HG03342 (cell line): ENCODE data around the gene FARS2.
"Not testable (repeated sequence)": the region's sequence is repeated elsewhere in the genome, so short reads cannot be mapped to it uniquely, and the experiment has no call there.

ENCODE experiments used
- ATAC-seq: cut with Tn5 transposase; IDR thresholded peaks from one replicate; pipeline ENCODE4 v1.9.1; 2021; ENCODE audit warnings: mild to moderate bottlenecking, moderate library complexity; ENCODE audit not compliant: unreplicated experiment

The FARS2 gene

DNA sequence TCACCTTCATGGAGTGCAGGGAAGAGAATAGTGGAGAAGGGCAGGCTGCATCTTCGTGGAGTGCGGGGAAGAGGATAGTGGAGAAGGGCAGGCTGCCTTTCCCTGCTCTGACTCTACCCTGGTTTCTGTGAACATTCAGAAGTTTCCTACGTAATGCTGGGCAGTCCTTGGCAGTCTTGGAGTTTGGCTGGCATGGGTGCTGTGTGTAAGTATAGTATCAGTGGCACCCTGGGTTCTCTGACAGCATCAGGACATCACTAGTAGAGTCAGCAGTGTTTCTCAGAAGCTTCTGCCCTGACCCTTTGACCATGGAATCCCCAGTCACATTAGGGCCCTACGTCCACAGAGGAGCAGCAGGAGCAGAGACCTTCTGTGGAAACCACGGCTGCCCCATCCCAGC lies 392.5 kb downstream of the FARS2 start:
- no peak for ATAC-seq

GRCh38 chr6:5656226-5656625 lies 394.9 kb downstream of the FARS2 start:
- no peak for ATAC-seq

DNA sequence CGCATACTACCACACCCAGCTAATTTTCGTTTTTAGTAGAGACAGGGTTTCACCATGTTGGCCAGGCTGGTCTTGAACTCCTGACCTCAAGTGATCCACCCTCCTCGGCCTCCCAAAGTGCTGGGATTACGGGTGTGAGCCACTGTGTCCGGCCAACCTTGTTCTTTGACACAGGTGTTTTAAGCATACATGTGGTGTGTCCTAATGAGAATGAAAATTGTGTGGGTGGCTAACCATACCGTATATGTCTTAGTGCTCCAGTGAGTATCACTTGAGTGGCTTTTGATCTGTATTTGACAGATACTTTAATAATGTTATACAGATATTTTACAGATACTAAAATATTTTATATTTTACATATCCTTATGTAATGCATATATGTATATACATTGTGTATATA lies 395.4 kb downstream of the FARS2 start:
- not testable (repeated sequence) for ATAC-seq

GRCh38 chr6:5657684-5658430 lies 396.5 kb downstream of the FARS2 start:
- ATAC-seq, result no peak

- ATAC-seq, result no peak
Measured at GRCh38 chr6:5659467-5659866, 398.2 kb downstream of the FARS2 start.

- ATAC-seq, result no peak
Measured at GRCh38 chr6:5660772-5661171, 399.5 kb downstream of the FARS2 start.

DNA sequence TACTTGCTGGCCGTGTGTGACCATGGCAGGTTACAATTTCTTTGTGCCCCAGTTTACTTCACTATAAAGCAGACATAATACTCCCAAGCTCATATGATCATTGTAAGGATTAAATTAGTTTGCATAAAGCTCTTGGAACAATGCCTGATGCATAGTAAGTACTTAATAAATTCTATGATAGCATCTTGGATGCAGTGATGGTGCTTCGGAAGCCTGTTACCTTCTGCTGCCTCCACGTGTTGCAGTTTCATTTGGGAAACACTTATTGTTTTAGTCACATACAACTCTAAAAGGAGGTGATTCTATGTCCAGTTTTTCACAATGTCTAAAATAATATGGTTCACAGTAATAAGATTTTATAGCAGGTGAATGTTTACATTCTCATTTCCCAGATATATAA lies 401.5 kb downstream of the FARS2 start:
- ATAC-seq, result no peak

GRCh38 chr6:5663259-5663658 lies 401.9 kb downstream of the FARS2 start:
- ATAC-seq, result no peak

DNA sequence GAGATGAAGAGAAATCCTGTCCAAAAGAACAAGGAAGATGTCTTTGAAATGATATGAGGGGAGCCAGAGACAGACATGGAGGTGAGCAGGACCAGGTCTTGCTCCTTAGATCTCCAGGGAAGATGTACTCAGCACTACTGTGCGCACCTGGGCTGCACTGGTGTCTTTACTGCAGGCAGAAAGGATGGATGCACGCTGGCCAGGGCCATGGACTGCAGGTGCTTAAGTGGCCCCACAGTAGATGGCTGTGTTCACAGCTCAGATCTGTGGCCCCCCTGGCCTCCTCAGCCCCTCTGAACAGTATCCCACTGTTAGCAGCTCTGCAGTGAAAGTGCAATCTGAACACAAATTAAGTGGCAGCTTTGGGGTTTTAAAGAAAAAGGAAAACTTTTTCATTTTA lies 402.4 kb downstream of the FARS2 start:
- ATAC-seq, result no peak

- ATAC-seq, result no peak
Measured at GRCh38 chr6:5664149-5664548, 402.8 kb downstream of the FARS2 start.

- no peak for ATAC-seq
Measured at GRCh38 chr6:5665173-5665572, 403.9 kb downstream of the FARS2 start.

DNA sequence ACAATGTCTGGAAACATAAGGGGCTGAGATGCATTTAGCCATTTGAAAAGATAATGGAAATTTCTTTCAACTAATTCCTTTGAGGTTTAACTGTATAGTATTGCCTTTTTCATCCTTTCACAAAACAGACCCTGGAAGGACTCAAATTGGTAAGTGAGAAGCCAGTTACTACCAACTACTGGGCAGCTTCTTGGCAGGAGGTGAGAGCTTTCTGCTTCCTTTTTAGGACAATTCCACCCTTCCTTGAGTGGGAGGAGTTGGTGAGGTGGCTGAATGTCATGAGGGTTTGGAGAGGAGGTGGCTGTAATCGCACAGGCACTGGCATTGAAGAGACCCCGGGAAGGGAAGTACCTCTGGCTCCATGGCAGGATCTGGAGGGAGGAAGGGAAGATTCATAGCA lies 404.4 kb downstream of the FARS2 start:
- no peak for ATAC-seq

- ATAC-seq, result no peak
Measured at GRCh38 chr6:5666695-5667094, 405.4 kb downstream of the FARS2 start.

- ATAC-seq, result no peak
Measured at GRCh38 chr6:5667737-5668136, 406.4 kb downstream of the FARS2 start.

DNA sequence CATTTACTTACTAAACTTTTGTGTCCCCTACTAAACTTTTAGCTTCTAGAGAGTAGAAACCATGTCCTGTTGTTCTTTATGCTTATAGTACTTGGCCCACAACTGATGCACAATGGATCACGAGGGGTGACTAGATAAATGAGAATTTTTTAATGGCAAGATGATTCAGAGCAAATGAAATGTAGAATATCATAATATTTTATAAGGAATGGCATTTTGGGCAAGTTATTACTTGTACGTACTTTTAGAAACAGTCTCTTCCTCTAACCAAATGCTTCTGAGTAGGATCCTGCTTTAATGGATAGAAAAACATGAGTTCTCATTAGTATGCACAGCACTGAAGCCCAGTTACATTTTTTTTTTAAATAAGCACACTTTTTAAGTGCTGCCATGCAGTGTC lies 409.1 kb downstream of the FARS2 start:
- ATAC-seq, result no peak

DNA sequence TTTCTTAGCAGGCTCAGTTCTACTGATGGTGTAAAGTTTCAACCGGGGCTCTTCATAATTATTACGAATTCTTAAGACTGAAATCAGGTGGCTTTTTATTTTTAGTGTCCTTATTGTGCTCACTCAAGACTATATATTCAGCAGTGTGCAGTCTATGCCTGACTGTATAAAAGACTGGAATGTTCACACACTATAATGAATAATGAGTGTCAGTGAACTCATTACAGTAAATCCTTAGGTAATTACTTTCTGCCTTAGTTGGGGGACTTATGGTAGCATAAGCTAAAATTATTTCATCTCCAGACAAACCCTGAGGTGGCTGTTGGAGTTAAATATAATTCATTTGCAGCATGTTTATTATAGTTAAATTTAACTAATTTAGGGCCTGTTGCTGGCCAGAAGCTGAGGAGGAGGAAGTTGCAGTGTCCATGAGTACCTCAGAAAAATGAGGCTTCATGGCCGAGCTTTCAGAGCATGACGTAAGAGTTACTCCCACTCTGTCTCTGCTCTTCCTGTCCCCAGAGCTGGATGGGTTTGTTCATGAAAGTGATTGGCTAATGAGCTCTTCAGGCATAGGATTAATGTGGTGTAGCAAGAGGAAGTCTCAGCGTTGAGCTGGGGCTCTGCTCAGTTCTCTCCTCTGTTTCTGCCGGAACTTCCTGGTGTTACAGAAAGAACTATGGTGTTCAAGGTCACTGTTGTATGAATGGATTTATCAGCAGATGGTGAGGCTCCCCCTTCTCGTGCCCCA lies 409.7 kb downstream of the FARS2 start:
- no peak for ATAC-seq

- no peak for ATAC-seq
Measured at GRCh38 chr6:5671601-5672559, 410.6 kb downstream of the FARS2 start.

- no peak for ATAC-seq
Measured at GRCh38 chr6:5672581-5673011, 411.3 kb downstream of the FARS2 start.

GRCh38 chr6:5673019-5673790 lies 411.9 kb downstream of the FARS2 start:
- ATAC-seq, result no peak

DNA sequence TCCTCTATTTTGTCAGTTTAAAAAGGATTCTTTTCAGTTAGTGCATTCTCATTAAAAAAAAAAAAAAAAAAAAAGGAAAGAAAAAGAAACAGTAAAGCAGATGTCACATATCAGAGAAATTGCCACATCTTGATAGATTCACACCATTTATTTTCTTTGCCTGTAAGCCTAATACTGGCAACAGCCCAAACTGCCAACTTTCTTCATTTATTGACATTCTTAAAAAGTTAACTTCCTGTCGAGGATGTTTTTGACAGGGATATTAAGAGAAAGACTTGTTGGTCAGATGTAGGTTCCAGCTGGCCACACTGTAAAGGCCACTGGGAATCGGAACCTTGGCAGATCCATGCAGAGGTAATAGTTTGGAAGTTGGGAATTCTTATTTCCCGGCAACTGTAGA lies 412.8 kb downstream of the FARS2 start:
- no peak for ATAC-seq

GRCh38 chr6:5674721-5675120 lies 413.4 kb downstream of the FARS2 start:
- no peak for ATAC-seq
